Left ventricle myocardium inferior (tissue), 1 donor: ENCODE data around the gene SLC7A9. TPM values are rescaled to one million over a fixed set of nuclear protein-coding genes. Genes with fewer than 3 reads are reported as not detected.

Experiments used
- DNase-seq: peaks from one replicate; pipeline ENCODE4 v3.0.0-alpha.2; 2020
- H3K27ac ChIP-seq: fragments of 200-600 bp; replicated peaks from 2 replicates; pipeline ENCODE4 v1.8.0; 2021
- H3K27me3 ChIP-seq: fragments of 200-600 bp; 2 replicates; pipeline ENCODE4 v1.8.0; 2021; ENCODE audit warnings: low read depth
- H3K36me3 ChIP-seq: fragments of 200-600 bp; 2 replicates; pipeline ENCODE4 v1.8.0; 2021
- H3K4me1 ChIP-seq: fragments of 200-600 bp; 2 replicates; pipeline ENCODE4 v1.8.0; 2021
- H3K4me3 ChIP-seq: fragments of 200-600 bp; 2 replicates; pipeline ENCODE4 v1.8.0; 2021; ENCODE audit warnings: mild to moderate bottlenecking, moderate library complexity
- H3K9me3 ChIP-seq: fragments of 200-600 bp; replicated peaks from 2 replicates; pipeline ENCODE4 v1.8.0; 2021
- CTCF ChIP-seq: fragments of 200-600 bp; IDR thresholded peaks from 2 replicates; pipeline ENCODE4 v1.8.0; 2021; ENCODE audit warnings: antibody characterized with exemption, mild to moderate bottlenecking, borderline replicate concordance
- intact Hi-C: fragments of 100-400 bp; cut with micrococcal nuclease; formaldehyde crosslinking; loops from one replicate; pipeline ENCODE4 v1.11.0; 2022
- total RNA-seq: library from RNA; stranded (reverse); fragmentation: NEBNext Ultra II Directional; extraction: Animal tissue kit (Norgen Biotek cat#: 25700); gene quantifications from one replicate; pipeline ENCODE4 v1.2.1, GENCODE V29; 2021
- donor health status: DM: no; HTN: yes; CAD: no; lungs with severe emphysema.

The SLC7A9 gene
- total RNA-seq, 1 donor from 2014 or later: not detected

- Histone ChIP-seq H3K4me1 (no peaks in the 10 kb centered on the region), H3K9me3 (no peaks in the 10 kb centered on the region), H3K27ac (no peak overlapping the region), H3K27me3 (peaks cover 64% of the 10 kb centered on the region), H3K4me3 (no peak overlapping the region), H3K36me3 (no peaks in the 10 kb centered on the region)
- intact Hi-C loops: no loop called here
- TF ChIP-seq CTCF: no peak
- no peak for DNase-seq
These were observed 45.8 kb downstream of the SLC7A9 start for GRCh38 chr19:32823747-32824102.

GRCh38 chr19:32822916-32823746 is 46.4 kb downstream of the SLC7A9 start:
- Histone ChIP-seq H3K4me1 (no peaks in the 10 kb centered on the region), H3K36me3 (no peaks in the 10 kb centered on the region), H3K27ac (no peak overlapping the region), H3K4me3 (no peak overlapping the region), H3K27me3 (peaks cover 70% of the 10 kb centered on the region), H3K9me3 (no peaks in the 10 kb centered on the region)
- intact Hi-C loops: no loop called here
- TF ChIP-seq CTCF: no peak
- DNase-seq: no peak

GRCh38 chr19:32819419-32820400 is 49.9 kb downstream of the SLC7A9 start:
- Histone ChIP-seq H3K27me3 (peaks cover 93% of the 10 kb centered on the region), H3K9me3 (no peaks in the 10 kb centered on the region), H3K36me3 (no peaks in the 10 kb centered on the region), H3K27ac (no peak overlapping the region), H3K4me1 (no peaks in the 10 kb centered on the region), H3K4me3 (no peak overlapping the region)
- DNase-seq: no peak
- no peak for TF ChIP-seq CTCF
- intact Hi-C loops: no loop called here

GRCh38 chr19:32818536-32818935 is 51.0 kb downstream of the SLC7A9 start:
- Histone ChIP-seq H3K4me3 (no peak overlapping the region), H3K36me3 (no peaks in the 10 kb centered on the region), H3K27me3 (peaks cover 93% of the 10 kb centered on the region), H3K4me1 (no peaks in the 10 kb centered on the region), H3K9me3 (no peaks in the 10 kb centered on the region), H3K27ac (no peak overlapping the region)
- intact Hi-C loops: no loop called here
- TF ChIP-seq CTCF: no peak
- no peak for DNase-seq

- Histone ChIP-seq H3K9me3 (no peaks in the 10 kb centered on the region), H3K27ac (no peak overlapping the region), H3K36me3 (no peaks in the 10 kb centered on the region), H3K27me3 (peaks cover 93% of the 10 kb centered on the region), H3K4me3 (no peak overlapping the region), H3K4me1 (no peaks in the 10 kb centered on the region)
- no peak for TF ChIP-seq CTCF
- intact Hi-C loops: no loop called here
- DNase-seq: no peak
These were observed 51.7 kb downstream of the SLC7A9 start for GRCh38 chr19:32817569-32818476.
